CD4-positive, alpha-beta memory T cell (primary cell): ENCODE measurements around the gene LRP10. TPM values are rescaled to one million over a fixed set of nuclear protein-coding genes. Genes with fewer than 3 reads are reported as not detected.

Source experiments
- CTCF ChIA-PET: fragments of 350-600 bp; sonication (Branson Sonifier 250); formaldehyde crosslinking; loops from one replicate; lab custom pipeline; 2021; ENCODE audit warnings: inconsistent platforms; ENCODE audit not compliant: partially characterized antibody; lab: Charles Lee
- POLR2A ChIA-PET: fragments of 350-600 bp; sonication (Branson Sonifier 250); formaldehyde crosslinking; loops from one replicate; lab custom pipeline; 2021; ENCODE audit not compliant: partially characterized antibody; lab: Charles Lee
- DNase-seq, 5 donors: peaks; one replicate each; pipeline versions ENCODE4 v3.0.0 to v3.0.0-alpha.2; 2020 to 2022; ENCODE audit warnings: mixed read lengths in 1 of 5
- H3K27ac ChIP-seq: one replicate; pipeline ENCODE4 v1.7.0; 2013; ENCODE audit warnings: low read depth, low read length
- H3K27me3 ChIP-seq: 2 replicates; pipeline ENCODE4 v1.7.0; 2013; ENCODE audit warnings: mild to moderate bottlenecking, low read length, moderate library complexity; ENCODE audit not compliant: insufficient read depth
- H3K36me3 ChIP-seq: 2 replicates; pipeline ENCODE4 v1.7.0; 2013; ENCODE audit warnings: mild to moderate bottlenecking, low read length, moderate library complexity; ENCODE audit not compliant: insufficient read depth
- H3K4me1 ChIP-seq: 2 replicates; pipeline ENCODE4 v1.7.0; 2013; ENCODE audit warnings: mild to moderate bottlenecking, low read length, moderate library complexity; ENCODE audit not compliant: insufficient read depth
- H3K4me3 ChIP-seq, 2 donors: one replicate each; pipeline ENCODE4 v1.7.0; 2013; ENCODE audit warnings: low read length in 2 of 2, mild to moderate bottlenecking in 1 of 2
- H3K9me3 ChIP-seq, 2 donors: one replicate each; pipeline ENCODE4 v1.7.0; 2013; ENCODE audit warnings: low read length in 2 of 2, control low read depth in 1 of 2; ENCODE audit not compliant: control insufficient read depth in 1 of 2
- H3K27ac Mint-ChIP-seq, 7 donors: one replicate each; pipeline ENCODE4 v1.8.0; 2020 to 2021; ENCODE audit warnings: mixed read lengths in 7 of 7, mild to moderate bottlenecking in 6 of 7, inconsistent platforms in 3 of 7, moderate library complexity in 3 of 7
- H3K27me3 Mint-ChIP-seq, 2 donors: one replicate each; pipeline ENCODE4 v1.8.0; 2020 to 2021; ENCODE audit warnings: mixed read lengths in 2 of 2
- H3K36me3 Mint-ChIP-seq, 2 donors: one replicate each; pipeline ENCODE4 v1.8.0; 2020 to 2021; ENCODE audit warnings: mixed read lengths in 2 of 2, inconsistent platforms in 1 of 2, mild to moderate bottlenecking in 1 of 2
- H3K4me1 Mint-ChIP-seq, 4 donors: one replicate each; pipeline ENCODE4 v1.8.0; 2020 to 2021; ENCODE audit warnings: mixed read lengths in 4 of 4, mild to moderate bottlenecking in 1 of 4
- H3K4me3 Mint-ChIP-seq, 8 donors: one replicate each; pipeline ENCODE4 v1.8.0; 2020 to 2021; ENCODE audit warnings: mixed read lengths in 8 of 8, mild to moderate bottlenecking in 7 of 8, moderate library complexity in 6 of 8, inconsistent platforms in 3 of 8
- H3K9me3 Mint-ChIP-seq, 8 donors: one replicate each; pipeline ENCODE4 v1.8.0; 2020 to 2021; ENCODE audit warnings: mixed read lengths in 8 of 8, mild to moderate bottlenecking in 5 of 8, inconsistent platforms in 3 of 8, moderate library complexity in 1 of 8
- intact Hi-C: fragments of 100-400 bp; cut with micrococcal nuclease; formaldehyde crosslinking; loops from one replicate; pipeline ENCODE4 v1.15.1; 2023
- polyA plus RNA-seq, 2 donors: library from polyadenylated mRNA; unstranded; fragments of 300-500 nt; fragmentation: Illumina TruSeq; gene quantifications; one replicate each; pipeline ENCODE4 v1.2.3, GENCODE V29; 2021
- total RNA-seq, 2 experiments: library from RNA; stranded (reverse); gene quantifications; one replicate each; pipeline ENCODE4 v1.2.3, GENCODE V29; 2021

Gene LRP10
- total and polyA plus RNA-seq, 4 experiments from 2014 or later: 92.0 to 118 (median 95.6) TPM

- Histone ChIP-seq H3K4me3 (peak overlapping the region; percentile 66 to 99), H3K36me3 (peaks cover 12% of the 10 kb centered on the region), H3K27me3 (no peaks in the 10 kb centered on the region), H3K27ac (peak overlapping the region; percentile 91), H3K9me3 (no peaks in the 10 kb centered on the region), H3K4me1 (peaks cover 17% of the 10 kb centered on the region)
- Mint-ChIP-seq H3K4me3 (no peak overlapping the region), H3K36me3 (peaks cover 23% of the 10 kb centered on the region in 2 donors), H3K27ac (peak overlapping the region in 1 of 7 donors; percentile 75), H3K9me3 (peaks cover 0 to 2% (median 0%) of the 10 kb centered on the region in 8 donors), H3K4me1 (peaks cover 9 to 14% (median 10%) of the 10 kb centered on the region in 4 donors), H3K27me3 (no peaks in the 10 kb centered on the region)
- POLR2A ChIA-PET: interaction anchor here (0.6 to 5.2 kb wide), 24 partner anchors 9 to 1491 kb away, joined by 3 to 120 read pairs (median 6); partner anchors contain the start of genes ACIN1, AJUBA, C14orf119 and DAD1
- intact Hi-C loops: loop anchor here (1.0 to 5.0 kb wide), 9 partner anchors 9 to 374 kb away; partner anchors contain the start of genes DAD1, HAUS4, LRP10 and MRPL52
- CTCF ChIA-PET: interaction anchor here (0.6 to 6.7 kb wide), 21 partner anchors 10 to 807 kb away, joined by 3 to 94 read pairs (median 5); partner anchors contain the start of genes ACIN1, AJUBA, C14orf119 and DAD1
- DNase-seq: peak in 1 of 5 donors; percentile 12
Measured at GRCh38 chr14:22928237-22929103, 56.9 kb downstream of the LRP10 start.

- H3K27me3 Mint-ChIP-seq: no peaks in the 10 kb centered on the region
- intact Hi-C loops: loop anchor here (1.0 to 5.0 kb wide), 9 partner anchors 10 to 373 kb away; partner anchors contain the start of genes DAD1, HAUS4, LRP10 and MRPL52
- peak within 1 kb of the TSS in 1 of 7 donors; percentile 75 for H3K27ac Mint-ChIP-seq
- peak; percentile 98 to 100 (median 99) for DNase-seq
- peaks cover 15 to 18% of the 10 kb centered on the region in 2 donors for H3K36me3 Mint-ChIP-seq
- H3K4me1 Mint-ChIP-seq: peaks cover 9 to 14% (median 12%) of the 10 kb centered on the region in 4 donors
- peak within 1 kb of the TSS; percentile 83 to 99 for H3K4me3 ChIP-seq
- H3K27ac ChIP-seq: peak within 1 kb of the TSS; percentile 91
- H3K9me3 ChIP-seq: no peaks in the 10 kb centered on the region
- peaks cover 0 to 2% (median 0%) of the 10 kb centered on the region in 8 donors for H3K9me3 Mint-ChIP-seq
- H3K27me3 ChIP-seq: no peaks in the 10 kb centered on the region
- peaks cover 5% of the 10 kb centered on the region for H3K36me3 ChIP-seq
- ChIA-PET CTCF (interaction anchor here (0.6 to 6.7 kb wide), 38 partner anchors 9 to 392 kb away, joined by 3 to 94 read pairs (median 5); partner anchors contain the start of genes ACIN1, AJUBA, C14orf119 and DAD1), POLR2A (interaction anchor here (0.6 to 5.2 kb wide), 29 partner anchors 10 to 1492 kb away, joined by 3 to 120 read pairs (median 6); partner anchors contain the start of genes ACIN1, AJUBA, C14orf119 and DAD1)
- peaks cover 17% of the 10 kb centered on the region for H3K4me1 ChIP-seq
- H3K4me3 Mint-ChIP-seq: no peak within 1 kb of the TSS
Measured at GRCh38 chr14:22929104-22929960, 57.8 kb downstream of the LRP10 start, which contains the start of gene PRMT5. PRMT5 (minus strand) TSS chr14:22929376; CDS start chr14:22929361, 15 bp downstream.

- intact Hi-C loops: loop anchor here (1.0 to 5.0 kb wide), 10 partner anchors 11 to 372 kb away; partner anchors contain the start of genes DAD1, HAUS4, LRP10 and MRPL52
- H3K36me3 Mint-ChIP-seq: peaks cover 11 to 12% of the 10 kb centered on the region in 2 donors
- Histone ChIP-seq H3K36me3 (no peaks in the 10 kb centered on the region), H3K4me1 (peaks cover 17% of the 10 kb centered on the region), H3K4me3 (peak overlapping the region; percentile 83 to 99), H3K9me3 (no peaks in the 10 kb centered on the region), H3K27me3 (no peaks in the 10 kb centered on the region), H3K27ac (peak overlapping the region; percentile 91)
- peaks cover 9 to 14% (median 12%) of the 10 kb centered on the region in 4 donors for H3K4me1 Mint-ChIP-seq
- no peak for DNase-seq
- POLR2A ChIA-PET: interaction anchor here (0.8 to 5.2 kb wide), 26 partner anchors 10 to 391 kb away, joined by 3 to 120 read pairs (median 6); partner anchors contain the start of genes ACIN1, AJUBA, C14orf119 and DAD1
- H3K4me3 Mint-ChIP-seq: no peak overlapping the region
- no peaks in the 10 kb centered on the region for H3K9me3 Mint-ChIP-seq
- H3K27ac Mint-ChIP-seq: no peak overlapping the region
- H3K27me3 Mint-ChIP-seq: no peaks in the 10 kb centered on the region
- CTCF ChIA-PET: interaction anchor here (0.6 to 6.7 kb wide), 38 partner anchors 9 to 391 kb away, joined by 3 to 94 read pairs (median 5); partner anchors contain the start of genes ACIN1, AJUBA, C14orf119 and HAUS4
Measured at GRCh38 chr14:22929961-22930364, 58.4 kb downstream of the LRP10 start.

Other genes with a start within 250 kb of the LRP10 start
- not detected for gene OR6J1, start 227.4 kb upstream of the LRP10 start, total RNA-seq
- gene OR6J1, start 227.4 kb upstream of the LRP10 start, polyA plus RNA-seq: not detected
- 100 to 1,000 TPM; 129 to 137 TPM for gene OXA1L, start 105.1 kb upstream of the LRP10 start, total RNA-seq
- 10 to 100 TPM; 54.6 to 66.1 TPM for gene OXA1L, start 105.1 kb upstream of the LRP10 start, polyA plus RNA-seq
- 1 to 10 TPM in 1 of 2 experiments, under 1 TPM in 1; 0.70 to 1.5 TPM for gene SLC7A7, start 56.3 kb upstream of the LRP10 start, total RNA-seq
- gene SLC7A7, start 56.3 kb upstream of the LRP10 start, polyA plus RNA-seq: under 1 TPM; 0.21 to 0.75 TPM
- gene MRPL52, start 41.9 kb upstream of the LRP10 start, total RNA-seq: 10 to 100 TPM; 58.0 to 68.3 TPM
- 100 to 1,000 TPM in 1 of 2 donors, 10 to 100 TPM in 1; 97.4 to 164 TPM for gene MRPL52, start 41.9 kb upstream of the LRP10 start, polyA plus RNA-seq
- 1 to 10 TPM; 3.0 to 3.8 TPM for gene MMP14, start 35.2 kb upstream of the LRP10 start, total RNA-seq
- gene MMP14, start 35.2 kb upstream of the LRP10 start, polyA plus RNA-seq: not detected
- 1 to 10 TPM; 4.4 to 4.6 TPM for gene REM2, start 11.5 kb downstream of the LRP10 start, total RNA-seq
- 1 to 10 TPM in 1 of 2 donors, under 1 TPM in 1; 0.55 to 1.5 TPM for gene REM2, start 11.5 kb downstream of the LRP10 start, polyA plus RNA-seq
- gene RBM23, start 47.4 kb downstream of the LRP10 start, total RNA-seq: 100 to 1,000 TPM; 119 to 123 TPM
- 10 to 100 TPM; 57.1 to 58.3 TPM for gene RBM23, start 47.4 kb downstream of the LRP10 start, polyA plus RNA-seq
- gene PRMT5, start 57.6 kb downstream of the LRP10 start, total RNA-seq: 10 to 100 TPM; 25.8 to 30.5 TPM
- gene PRMT5, start 57.6 kb downstream of the LRP10 start, polyA plus RNA-seq: 10 to 100 TPM; 50.6 to 65.1 TPM
- gene HAUS4, start 85.3 kb downstream of the LRP10 start, total RNA-seq: 10 to 100 TPM; 32.6 to 35.7 TPM
- gene HAUS4, start 85.3 kb downstream of the LRP10 start, polyA plus RNA-seq: 10 to 100 TPM; 29.1 to 31.3 TPM
- gene AJUBA, start 110.8 kb downstream of the LRP10 start, total RNA-seq: 1 to 10 TPM; 2.8 to 3.9 TPM
- 1 to 10 TPM in 1 of 2 donors, under 1 TPM in 1; 0.30 to 1.3 TPM for gene AJUBA, start 110.8 kb downstream of the LRP10 start, polyA plus RNA-seq
- 10 to 100 TPM; 13.2 to 13.3 TPM for gene C14orf93, start 138.4 kb downstream of the LRP10 start, total RNA-seq
- gene C14orf93, start 138.4 kb downstream of the LRP10 start, polyA plus RNA-seq: 1 to 10 TPM; 6.0 to 7.9 TPM
- 10 to 100 TPM; 31.4 to 33.6 TPM for gene PSMB5, start 163.2 kb downstream of the LRP10 start, total RNA-seq
- 10 to 100 TPM; 52.9 to 56.6 TPM for gene PSMB5, start 163.2 kb downstream of the LRP10 start, polyA plus RNA-seq
- not detected for gene PSMB11, start 170.5 kb downstream of the LRP10 start, total RNA-seq
- not detected for gene PSMB11, start 170.5 kb downstream of the LRP10 start, polyA plus RNA-seq
- gene CDH24, start 185.8 kb downstream of the LRP10 start, total RNA-seq: 1 to 10 TPM; 1.3 to 1.6 TPM
- under 1 TPM; 0.15 to 0.53 TPM for gene CDH24, start 185.8 kb downstream of the LRP10 start, polyA plus RNA-seq
- gene ACIN1, start 223.4 kb downstream of the LRP10 start, total RNA-seq: 100 to 1,000 TPM; 317 to 327 TPM
- 10 to 100 TPM in 1 of 2 donors, 1 to 10 TPM in 1; 1.2 to 20.5 TPM for gene ACIN1, start 223.4 kb downstream of the LRP10 start, polyA plus RNA-seq
- gene C14orf119, start 223.8 kb downstream of the LRP10 start, total RNA-seq: 10 to 100 TPM; 49.7 to 54.0 TPM
- gene C14orf119, start 223.8 kb downstream of the LRP10 start, polyA plus RNA-seq: 100 to 1,000 TPM in 1 of 2 donors, 10 to 100 TPM in 1; 80.1 to 147 TPM
- not detected for gene CIROP, start 233.2 kb downstream of the LRP10 start, total RNA-seq
- gene CIROP, start 233.2 kb downstream of the LRP10 start, polyA plus RNA-seq: not detected
- gene CEBPE, start 247.5 kb downstream of the LRP10 start, total RNA-seq: under 1 TPM; 0.69 to 0.84 TPM
- gene CEBPE, start 247.5 kb downstream of the LRP10 start, polyA plus RNA-seq: under 1 TPM; 0.16 to 0.35 TPM